Esophagus muscularis mucosa (tissue), 4 donors: ENCODE data around the gene NSD2. TPM values are rescaled to one million over a fixed set of nuclear protein-coding genes. Genes with fewer than 3 reads are reported as not detected.

ENCODE experiments used
- DNase-seq: peaks from one replicate; pipeline ENCODE4 v3.0.0-alpha.2; 2017; ENCODE audit errors: extremely low spot score
- H3K27ac ChIP-seq, 4 donors: fragments of 200-600 bp; sonication (generic); replicated peaks in 1 of 4; 1 replicate in 3 of 4; 2 replicates in 1 of 4; pipeline ENCODE4 v1.5.1; 2016 to 2019; ENCODE audit warnings: mild to moderate bottlenecking in 1 of 4
- H3K27me3 ChIP-seq, 4 donors: fragments of 200-600 bp; sonication (generic); one replicate each; pipeline versions ENCODE4 v1.5.1 to v1.6.0; 2016 to 2019
- H3K36me3 ChIP-seq, 4 donors: fragments of 200-600 bp; sonication (generic); one replicate each; pipeline ENCODE4 v1.5.1; 2016 to 2019
- H3K4me1 ChIP-seq, 4 donors: fragments of 200-600 bp; sonication (generic); one replicate each; pipeline ENCODE4 v1.5.1; 2016 to 2019
- H3K4me3 ChIP-seq, 4 donors: fragments of 200-600 bp; sonication (generic); 1 replicate in 2 of 4; 2 replicates in 2 of 4; pipeline ENCODE4 v1.5.1; 2016 to 2019; ENCODE audit warnings: mild to moderate bottlenecking in 4 of 4, moderate library complexity in 1 of 4
- H3K9me3 ChIP-seq, 4 donors: fragments of 200-600 bp; sonication (generic); 1 replicate in 3 of 4; 2 replicates in 1 of 4; pipeline ENCODE4 v1.5.1; 2016 to 2019
- CTCF ChIP-seq, 3 experiments: fragments of 200-600 bp in 2 of 3; fragments of 450-650 bp in 1 of 3; sonication (generic) in 2 of 3; IDR thresholded peaks; one replicate each; pipeline ENCODE4 v1.5.1; 2017 to 2019; ENCODE audit warnings: antibody characterized with exemption in 3 of 3, mild to moderate bottlenecking in 2 of 3, moderate library complexity in 1 of 3
- EP300 ChIP-seq: sonication (generic); formaldehyde crosslinking; IDR thresholded peaks from one replicate; pipeline ENCODE4 v1.6.1; 2017; ENCODE audit warnings: antibody characterized with exemption
- POLR2A ChIP-seq: fragments of 450-650 bp; IDR thresholded peaks from one replicate; pipeline ENCODE4 v1.6.1; 2017; ENCODE audit warnings: antibody characterized with exemption, moderate library complexity, mild to moderate bottlenecking, low read depth
- POLR2AphosphoS5 ChIP-seq, 2 donors: sonication (generic); formaldehyde crosslinking; IDR thresholded peaks; one replicate each; pipeline ENCODE4 v1.6.1; 2017; ENCODE audit warnings: antibody characterized with exemption in 2 of 2
- WGBS: methylation state at CpG from one replicate; pipeline ENCODE4 v1.1.5; 2018; 5-methylcytosine and 5-hydroxymethylcytosine counted together
- intact Hi-C: fragments of 100-400 bp; cut with DNase I; formaldehyde crosslinking; loops from one replicate; pipeline ENCODE4 v1.15.1; 2023
- total RNA-seq, 4 donors: library from RNA; depleted of rRNA; stranded (reverse); fragments of >200 nt; gene quantifications; one replicate each; pipeline versions ENCODE4 v1.1.0 to v1.2.1, GENCODE V29; 2016

NSD2 gene
- total RNA-seq, 4 donors from 2014 or later = 31.8 to 44.2 (median 37.5) TPM

DNA sequence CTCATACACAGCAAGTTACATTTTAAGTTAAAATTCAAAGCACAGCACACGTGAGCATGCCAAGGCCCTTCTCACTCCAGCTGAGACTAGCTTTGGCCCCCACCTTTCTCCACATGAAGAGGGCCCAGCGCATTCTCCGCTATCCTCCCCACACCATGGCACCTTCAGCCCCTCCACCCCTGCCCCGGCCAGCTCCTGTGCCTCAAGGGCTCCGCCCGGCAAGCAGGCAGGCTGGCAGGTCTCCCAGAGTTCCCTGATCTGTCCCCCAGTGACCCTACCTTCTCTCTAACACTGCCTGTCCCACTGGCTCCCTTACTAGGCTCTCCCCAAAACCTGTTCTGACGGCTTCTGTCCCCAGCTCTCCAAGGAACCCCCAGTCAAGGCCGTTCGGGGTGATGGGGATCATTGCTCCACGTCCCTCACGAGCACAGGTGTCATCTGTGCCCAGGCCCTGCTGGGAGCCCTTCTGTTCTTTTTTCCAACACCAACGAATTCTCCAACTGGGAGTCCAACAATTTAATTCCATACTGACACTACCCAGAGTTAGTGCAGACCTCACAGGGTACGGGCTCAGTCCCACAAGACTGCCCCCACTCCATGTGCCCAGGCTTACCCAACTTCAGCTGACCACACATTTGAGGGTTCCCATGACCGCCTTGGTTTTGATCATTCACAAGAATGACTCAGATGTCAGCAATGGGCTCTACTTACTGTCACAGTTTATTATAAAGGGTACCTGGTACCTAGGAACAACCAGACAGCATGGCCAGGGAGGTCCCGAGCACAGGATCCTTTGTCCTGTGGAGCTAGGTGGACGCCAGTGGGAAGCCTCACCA is 19.4 kb upstream of the NSD2 start:
- H3K4me3 ChIP-seq = no peak overlapping the region
- no peak overlapping the region for H3K27ac ChIP-seq
- peaks cover 0 to 25% (median 5%) of the 10 kb centered on the region in 4 donors for H3K36me3 ChIP-seq
- H3K9me3 ChIP-seq = no peaks in the 10 kb centered on the region
- no peak for DNase-seq
- intact Hi-C loops = no loop called here
- H3K27me3 ChIP-seq = no peaks in the 10 kb centered on the region
- TF ChIP-seq EP300 (no peak), CTCF (IDR thresholded peaks at IDR 0.05) (no peak), POLR2A (no peak), POLR2AphosphoS5 (IDR thresholded peaks at IDR 0.05) (no peak)
- WGBS = 82% methylated on average over 15 of the region's 16 CpGs
- peaks cover 38 to 54% (median 44%) of the 10 kb centered on the region in 4 donors for H3K4me1 ChIP-seq

DNA sequence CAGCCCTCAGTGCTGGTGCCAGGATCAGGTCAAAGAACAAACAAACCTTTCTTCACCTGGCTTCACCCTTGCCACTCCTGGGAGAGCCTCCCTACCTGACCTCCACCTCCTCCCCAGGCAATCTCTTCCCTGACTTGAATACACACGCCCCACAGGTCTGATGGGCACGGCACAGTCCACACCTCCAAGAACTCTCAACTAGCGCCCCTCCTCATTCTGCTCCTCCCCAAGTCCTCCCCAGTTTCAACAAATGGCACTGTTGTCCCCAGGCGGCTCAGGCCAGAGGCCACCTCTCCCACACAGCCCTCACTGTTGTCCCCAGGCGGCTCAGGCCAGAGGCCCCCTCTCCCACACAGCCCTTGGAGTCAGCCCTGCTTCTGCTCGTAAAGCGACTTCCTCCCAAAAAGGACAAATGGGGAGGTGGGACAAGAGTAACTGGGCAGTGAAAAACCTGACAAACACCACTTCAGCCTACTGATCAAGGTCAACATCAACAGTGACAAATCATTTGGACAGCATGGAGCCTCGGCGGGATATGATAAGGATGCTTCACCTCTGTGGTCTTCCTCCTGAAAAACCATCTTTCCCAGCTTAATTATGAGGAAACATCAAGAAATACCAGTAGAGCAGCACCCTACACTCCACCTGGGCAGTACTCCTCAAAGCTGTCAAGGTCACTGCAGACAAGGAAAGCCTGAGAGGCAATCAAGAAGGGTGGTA is 18.1 kb upstream of the NSD2 start:
- DNase-seq = no peak
- no peak overlapping the region for H3K4me3 ChIP-seq
- no peaks in the 10 kb centered on the region for H3K9me3 ChIP-seq
- intact Hi-C loops = no loop called here
- H3K36me3 ChIP-seq = peaks cover 0 to 13% (median 2%) of the 10 kb centered on the region in 4 donors
- H3K4me1 ChIP-seq = peaks cover 47 to 67% (median 53%) of the 10 kb centered on the region in 4 donors
- WGBS = 80% methylated on average over 9 of the region's 9 CpGs
- TF ChIP-seq EP300 = no peak
- TF ChIP-seq POLR2AphosphoS5 (IDR thresholded peaks at IDR 0.05) = no peak
- no peak for TF ChIP-seq POLR2A
- no peak for TF ChIP-seq CTCF (IDR thresholded peaks at IDR 0.05)
- no peaks in the 10 kb centered on the region for H3K27me3 ChIP-seq
- no peak overlapping the region for H3K27ac ChIP-seq

DNA sequence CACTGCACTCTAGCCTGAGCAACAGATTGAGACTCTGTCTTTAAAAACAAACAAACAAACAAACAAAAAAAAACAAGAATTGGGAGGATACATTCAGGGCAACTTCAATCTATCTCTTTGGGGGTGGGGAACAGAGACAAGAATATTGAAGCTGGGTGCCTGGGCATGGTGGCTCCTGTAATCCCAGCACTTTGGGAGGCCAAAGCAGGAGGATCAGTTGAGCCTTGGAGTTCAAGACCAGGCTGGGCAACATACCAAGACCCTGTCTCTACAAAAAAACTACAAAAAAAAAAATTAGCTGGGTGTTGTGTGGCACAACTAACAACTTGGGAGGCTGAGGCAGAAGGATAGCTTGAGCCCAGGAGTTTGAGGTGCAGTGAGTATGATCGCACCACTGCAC is 16.4 kb upstream of the NSD2 start:
- peak overlapping the region; percentile 67 to 92 (median 78) for H3K4me3 ChIP-seq
- H3K9me3 ChIP-seq = no peaks in the 10 kb centered on the region
- H3K27ac ChIP-seq = peak overlapping the region in 1 of 4 donors; percentile 96
- H3K27me3 ChIP-seq = no peaks in the 10 kb centered on the region
- H3K36me3 ChIP-seq = peaks cover 0 to 7% (median 0%) of the 10 kb centered on the region in 4 donors
- DNase-seq = no peak
- 47% methylated on average over 1 of the region's 1 CpG for WGBS
- TF ChIP-seq POLR2AphosphoS5 (IDR thresholded peaks at IDR 0.05) (no peak), EP300 (no peak), CTCF (IDR thresholded peaks at IDR 0.05) (no peak), POLR2A (no peak)
- intact Hi-C loops = loop anchor here (5.0 kb wide), 1 partner anchor 43 kb away; no protein-coding TSS in a partner anchor
- peaks cover 47 to 68% (median 53%) of the 10 kb centered on the region in 4 donors for H3K4me1 ChIP-seq

GRCh38 chr4:1855333-1856070 is 15.7 kb upstream of the NSD2 start:
- no peak for DNase-seq
- Histone ChIP-seq H3K4me1 (peaks cover 47 to 68% (median 53%) of the 10 kb centered on the region in 4 donors), H3K36me3 (peaks cover 0 to 7% (median 0%) of the 10 kb centered on the region in 4 donors), H3K4me3 (peak overlapping the region; percentile 67 to 92 (median 78)), H3K27ac (peak overlapping the region; percentile 73 to 96 (median 90)), H3K9me3 (no peaks in the 10 kb centered on the region), H3K27me3 (no peaks in the 10 kb centered on the region)
- WGBS = 3% methylated on average over 8 of the region's 92 CpGs
- intact Hi-C loops = loop anchor here (5.0 kb wide), 1 partner anchor 42 kb away; no protein-coding TSS in a partner anchor
- TF ChIP-seq POLR2A = peak; percentile 5
- no peak for TF ChIP-seq CTCF (IDR thresholded peaks at IDR 0.05)
- no peak for TF ChIP-seq EP300
- no peak for TF ChIP-seq POLR2AphosphoS5 (IDR thresholded peaks at IDR 0.05)
